Fibroblast of pulmonary artery (primary cell): Measurements from ENCODE around the gene EMC1.

Experiments
- DNase-seq: peaks from one replicate; pipeline ENCODE4 v3.0.0-alpha.2; 2010; ENCODE audit warnings: low read depth
- H3K4me3 ChIP-seq: replicated peaks from 2 replicates; pipeline ENCODE4 v1.5.1; 2011; ENCODE audit warnings: low read depth, mild to moderate bottlenecking, control low read depth, low read length, moderate library complexity
- CTCF ChIP-seq: IDR thresholded peaks from 2 replicates; pipeline ENCODE4 v1.5.1; 2011; ENCODE audit warnings: mild to moderate bottlenecking, control low read depth, low read length, inconsistent platforms; ENCODE audit errors: missing control alignments

Gene EMC1

GRCh38 chr1:19167140-19167539 is 84.2 kb downstream of the EMC1 start:
- no peak for DNase-seq
- H3K4me3 ChIP-seq: no peak overlapping the region
- no peak for TF ChIP-seq CTCF

- no peak overlapping the region for H3K4me3 ChIP-seq
- TF ChIP-seq CTCF: no peak
- DNase-seq: no peak
Measured at GRCh38 chr1:19166066-19166465, 85.3 kb downstream of the EMC1 start.
